Astrocyte of the cerebellum (primary cell): ENCODE measurements around the gene ASB1.

Experiments used
- DNase-seq: peaks from one replicate; pipeline ENCODE4 v3.0.0-alpha.2; 2011; ENCODE audit warnings: low read depth
- H3K4me3 ChIP-seq: 2 replicates; pipeline ENCODE4 v1.5.1; 2011; ENCODE audit warnings: mild to moderate bottlenecking, low read depth, low read length, moderate library complexity
- CTCF ChIP-seq: IDR thresholded peaks from 2 replicates; pipeline ENCODE4 v1.5.1; 2012; ENCODE audit warnings: low read length, low read depth, moderate library complexity, mild to moderate bottlenecking; ENCODE audit errors: missing control alignments
- in situ Hi-C: cut with HindIII; loops from 2 replicates; pipeline ENCODE4 v1.10.0; 2017; ENCODE audit warnings: low sequenced_read_pairs

The ASB1 gene

DNA sequence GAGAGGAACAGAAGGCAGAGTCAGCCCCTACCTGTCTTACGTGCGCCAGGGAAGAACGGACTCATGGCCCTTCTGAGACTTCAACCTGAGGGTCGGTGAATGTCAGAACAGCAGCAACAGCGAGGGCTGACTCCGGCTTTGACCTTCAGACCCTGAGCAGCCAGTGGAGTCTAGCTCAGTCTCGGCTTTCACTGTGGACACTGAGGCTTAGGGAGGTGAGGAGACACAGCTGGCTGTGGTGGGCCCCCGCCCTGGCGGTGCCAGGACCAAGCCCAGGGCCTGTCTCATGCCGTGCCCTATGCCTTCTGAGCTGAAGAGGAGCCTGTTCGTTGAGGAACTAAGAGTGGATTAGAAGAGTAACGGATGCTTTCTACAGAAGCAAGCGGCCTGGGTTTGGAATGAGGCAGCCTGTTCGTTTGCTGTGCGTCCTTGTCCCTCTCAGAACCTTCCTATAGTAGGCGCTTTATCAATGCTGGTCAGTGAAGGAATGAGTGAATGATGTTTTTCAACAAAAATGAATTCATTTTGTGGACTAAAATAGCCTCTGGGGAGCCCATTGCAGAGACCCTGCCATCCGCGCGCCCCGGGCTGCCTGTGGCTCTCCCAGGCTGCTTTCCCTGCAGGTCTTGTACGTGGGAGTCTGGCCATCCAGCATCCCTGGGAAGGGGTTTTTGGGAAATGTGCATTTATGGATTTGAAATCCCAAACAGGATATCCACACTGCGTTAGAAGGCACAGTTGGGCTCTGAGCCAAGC is 38.9 kb downstream of the ASB1 start:
- DNase-seq, result no peak
- H3K4me3 ChIP-seq, result no peak overlapping the region
- no peak for TF ChIP-seq CTCF
- in situ Hi-C loops, result no loop called here

GRCh38 chr2:238466243-238466756 is 39.6 kb downstream of the ASB1 start:
- no peak for TF ChIP-seq CTCF
- no peak overlapping the region for H3K4me3 ChIP-seq
- in situ Hi-C loops, result no loop called here
- DNase-seq, result no peak

GRCh38 chr2:238467062-238467461 is 40.3 kb downstream of the ASB1 start:
- H3K4me3 ChIP-seq, result no peak overlapping the region
- no peak for DNase-seq
- in situ Hi-C loops, result no loop called here
- no peak for TF ChIP-seq CTCF

DNA sequence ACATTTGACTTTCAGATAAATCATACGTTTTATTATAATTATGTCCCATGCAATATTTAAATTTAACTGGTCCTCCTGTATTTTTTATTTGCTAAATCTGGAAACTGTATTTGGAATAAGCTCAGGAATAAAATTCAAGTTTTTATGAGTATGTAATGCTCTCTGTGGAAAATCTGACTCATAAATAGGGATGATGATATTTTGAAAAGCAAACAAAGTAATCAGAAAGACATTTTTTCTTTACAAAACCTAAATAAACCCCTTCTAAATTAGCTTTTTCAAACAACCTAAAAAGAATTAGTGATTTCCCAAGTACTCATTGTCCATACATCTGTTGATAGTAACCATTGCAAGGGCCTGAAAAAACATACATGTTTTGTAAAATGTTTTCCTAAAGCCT is 41.1 kb downstream of the ASB1 start:
- in situ Hi-C loops, result no loop called here
- DNase-seq, result no peak
- TF ChIP-seq CTCF, result no peak
- no peak overlapping the region for H3K4me3 ChIP-seq

DNA sequence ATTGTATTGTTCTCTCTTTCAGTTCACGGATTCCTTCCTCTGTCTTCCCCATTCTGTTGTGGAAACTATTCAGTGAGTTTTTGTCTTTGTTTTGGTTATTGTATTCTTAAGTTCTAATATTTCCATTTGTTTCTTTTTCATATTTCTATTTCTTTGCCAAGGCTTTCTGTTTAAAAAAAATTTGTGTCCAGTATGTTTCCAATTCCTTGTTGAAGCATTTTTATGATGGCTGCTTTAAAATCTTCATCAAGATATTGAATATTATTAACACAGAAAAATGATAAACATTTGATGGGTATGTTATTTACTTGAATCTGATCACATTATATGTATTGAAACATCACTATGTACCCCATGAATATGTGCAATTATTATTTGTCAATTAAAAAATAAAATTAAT is 42.4 kb downstream of the ASB1 start:
- DNase-seq, result no peak
- H3K4me3 ChIP-seq, result no peak overlapping the region
- TF ChIP-seq CTCF, result no peak
- in situ Hi-C loops, result no loop called here

GRCh38 chr2:238473014-238473413 is 46.3 kb downstream of the ASB1 start:
- TF ChIP-seq CTCF, result no peak
- DNase-seq, result no peak
- in situ Hi-C loops, result loop anchor here (5.0 kb wide), 1 partner anchor 94 kb away; no protein-coding TSS in a partner anchor
- no peak overlapping the region for H3K4me3 ChIP-seq

DNA sequence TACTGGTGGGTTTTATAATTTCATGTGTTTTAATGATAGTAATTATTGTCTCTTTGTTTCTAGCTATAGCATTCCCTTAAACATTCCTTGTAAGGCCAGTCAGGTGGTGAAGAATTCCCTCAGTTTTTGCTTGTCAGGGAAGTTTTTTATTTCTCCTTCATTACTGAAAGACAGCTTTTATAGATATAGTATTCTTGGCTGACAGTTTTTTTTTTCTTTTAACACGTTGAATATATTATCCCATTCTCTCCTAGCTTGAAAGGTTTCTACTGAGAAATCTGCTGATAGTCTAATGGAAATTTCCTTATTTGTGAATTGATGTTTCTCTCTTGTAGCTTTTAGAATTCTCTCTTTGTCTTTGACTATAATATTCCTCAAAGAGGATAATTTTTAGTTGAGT is 46.8 kb downstream of the ASB1 start:
- H3K4me3 ChIP-seq, result no peak overlapping the region
- TF ChIP-seq CTCF, result no peak
- DNase-seq, result no peak
- in situ Hi-C loops, result loop anchor here (5.0 kb wide), 1 partner anchor 94 kb away; no protein-coding TSS in a partner anchor
